ENCODE results near the gene GPR3. TPM values are rescaled to one million over a fixed set of nuclear protein-coding genes. Genes with fewer than 3 reads are reported as not detected.

The GPR3 gene
- total and polyA plus RNA-seq, 2 donors (not counting 3 experiments of a cell fraction or from before 2014, with no cell fraction given), result 1.8 TPM

DNA sequence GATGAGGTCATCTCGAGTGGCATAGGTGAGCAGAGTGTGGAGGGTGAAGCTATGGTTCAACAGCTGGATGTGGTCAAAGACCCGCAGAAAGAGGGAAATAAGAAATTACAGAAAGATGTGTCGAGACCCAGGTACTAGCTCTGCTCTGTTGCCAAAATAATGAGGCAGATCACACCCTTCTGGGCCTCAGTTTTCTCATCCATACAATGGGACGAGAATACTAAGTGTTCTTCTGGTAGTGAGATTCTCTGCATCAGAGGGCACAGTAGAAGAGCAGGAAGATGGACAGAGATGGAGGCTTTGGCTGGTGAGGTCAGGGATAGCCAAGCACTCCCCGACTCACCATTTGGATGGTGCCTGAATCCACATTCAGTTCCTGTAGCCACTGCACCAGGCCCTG, 36.7 kb upstream of the GPR3 start:
- no TSS peak for BruUV-seq (replicated peaks)
- Histone ChIP-seq H3K4me2 (ENCODE audit: insufficient read depth, low read length) (no peak overlapping the region), H3K4me3 (replicated peaks in 1 of 3; ENCODE audit: insufficient read depth in 1 of 3, low read depth in 1 of 3, low read length in 3 of 3) (no peak overlapping the region), H3K9me3 (replicated peaks; ENCODE audit: control insufficient read depth, insufficient read depth, low read length) (no peaks in the 10 kb centered on the region), H3K9ac (replicated peaks; ENCODE audit: extremely low read depth, insufficient read depth, low read length) (no peak overlapping the region), H3K9me1 (replicated peaks; ENCODE audit: control insufficient read depth, extremely low read depth, insufficient read depth, low read length) (no peaks in the 10 kb centered on the region), H3K4me1 (ENCODE audit: control insufficient read depth, extremely low read depth, insufficient read depth, low read length) (no peaks in the 10 kb centered on the region), H3K27me3 (ENCODE audit: control insufficient read depth in 2 of 2, insufficient read depth in 2 of 2, low read length in 2 of 2) (peaks cover 0 to 2% of the 10 kb centered on the region in 2 experiments), H4K20me1 (replicated peaks; ENCODE audit: control insufficient read depth, extremely low read depth, insufficient read depth, low read length) (no peaks in the 10 kb centered on the region), H3K27ac (ENCODE audit: insufficient read depth, low read depth, low read length) (no peak overlapping the region), H3K79me2 (ENCODE audit: control insufficient read depth, insufficient read depth, low read length) (no peaks in the 10 kb centered on the region), H2AFZ (ENCODE audit: low read depth, low read length) (no peak overlapping the region), H3K36me3 (ENCODE audit: control insufficient read depth in 2 of 2, extremely low read depth in 1 of 2, insufficient read depth in 2 of 2, low read length in 2 of 2) (peaks cover 0 to 2% of the 10 kb centered on the region in 2 experiments)
- intact Hi-C loops (cut with micrococcal nuclease), result no loop called here
- TF ChIP-seq GATA2 (IDR thresholded peaks at IDR 0.05; ENCODE audit: insufficient read depth, insufficient read length, low read depth, low read length) (no peak), MYC (IDR thresholded peaks at IDR 0.05; ENCODE audit: low read depth, low read length) (no peak), JUN (IDR thresholded peaks at IDR 0.05; ENCODE audit: borderline replicate concordance, insufficient read depth, insufficient read length, low read depth) (no peak), POLR2A (IDR thresholded peaks at IDR 0.05; ENCODE audit: low read depth, low read length) (no peak), EZH2 (IDR thresholded peaks at IDR 0.05; ENCODE audit: borderline replicate concordance, low read depth, low read length, severe bottlenecking) (no peak), FOS (IDR thresholded peaks at IDR 0.05; ENCODE audit: borderline replicate concordance, insufficient read depth, low read length) (no peak), MAX (IDR thresholded peaks at IDR 0.05; ENCODE audit: insufficient read depth, insufficient read length) (no peak), POLR2AphosphoS5 (IDR thresholded peaks at IDR 0.05; ENCODE audit: insufficient read depth, low read depth, low read length) (no peak)
- TF ChIP-seq, protein P1, sequence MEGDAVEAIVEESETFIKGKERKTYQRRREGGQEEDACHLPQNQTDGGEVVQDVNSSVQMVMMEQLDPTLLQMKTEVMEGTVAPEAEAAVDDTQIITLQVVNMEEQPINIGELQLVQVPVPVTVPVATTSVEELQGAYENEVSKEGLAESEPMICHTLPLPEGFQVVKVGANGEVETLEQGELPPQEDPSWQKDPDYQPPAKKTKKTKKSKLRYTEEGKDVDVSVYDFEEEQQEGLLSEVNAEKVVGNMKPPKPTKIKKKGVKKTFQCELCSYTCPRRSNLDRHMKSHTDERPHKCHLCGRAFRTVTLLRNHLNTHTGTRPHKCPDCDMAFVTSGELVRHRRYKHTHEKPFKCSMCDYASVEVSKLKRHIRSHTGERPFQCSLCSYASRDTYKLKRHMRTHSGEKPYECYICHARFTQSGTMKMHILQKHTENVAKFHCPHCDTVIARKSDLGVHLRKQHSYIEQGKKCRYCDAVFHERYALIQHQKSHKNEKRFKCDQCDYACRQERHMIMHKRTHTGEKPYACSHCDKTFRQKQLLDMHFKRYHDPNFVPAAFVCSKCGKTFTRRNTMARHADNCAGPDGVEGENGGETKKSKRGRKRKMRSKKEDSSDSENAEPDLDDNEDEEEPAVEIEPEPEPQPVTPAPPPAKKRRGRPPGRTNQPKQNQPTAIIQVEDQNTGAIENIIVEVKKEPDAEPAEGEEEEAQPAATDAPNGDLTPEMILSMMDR (IDR thresholded peaks at IDR 0.05; ENCODE audit: extremely low read depth in 1 of 2, insufficient read depth in 1 of 2, low read depth in 1 of 2, low read length in 2 of 2), result no peak
- CTCF ChIA-PET, result interaction anchor here (1.5 to 5.5 kb wide), 5 partner anchors 9 to 59 kb away, joined by 4 to 54 read pairs (median 22); partner anchors contain the start of gene MAP3K6
- POLR2A ChIA-PET, result interaction anchor here (1.0 kb wide), 1 partner anchor 10 kb away, joined by 4 read pairs; no protein-coding TSS in a partner anchor
- FAIRE-seq, result no peak
- dilution Hi-C loops (cut with MboI; ENCODE audit: extremely low pct_ligation_motif_present, low sequenced_read_pairs), result no loop called here
- no peak for DNase-seq (ENCODE audit: low read depth, low spot score)
